AG09319 (cell line): ENCODE results near the gene TSPAN18.

Experiments used
- DNase-seq: peaks from one replicate; pipeline ENCODE4 v3.0.0-alpha.2; 2010; ENCODE audit warnings: low read depth; ENCODE audit errors: extremely low read depth
- TF ChIP-seq, protein P1 (sequence below): IDR thresholded peaks from 2 replicates; pipeline ENCODE4 v1.5.1; 2011; ENCODE audit warnings: low read depth, mild to moderate bottlenecking, inconsistent platforms, low read length, moderate library complexity

The TSPAN18 gene

DNA sequence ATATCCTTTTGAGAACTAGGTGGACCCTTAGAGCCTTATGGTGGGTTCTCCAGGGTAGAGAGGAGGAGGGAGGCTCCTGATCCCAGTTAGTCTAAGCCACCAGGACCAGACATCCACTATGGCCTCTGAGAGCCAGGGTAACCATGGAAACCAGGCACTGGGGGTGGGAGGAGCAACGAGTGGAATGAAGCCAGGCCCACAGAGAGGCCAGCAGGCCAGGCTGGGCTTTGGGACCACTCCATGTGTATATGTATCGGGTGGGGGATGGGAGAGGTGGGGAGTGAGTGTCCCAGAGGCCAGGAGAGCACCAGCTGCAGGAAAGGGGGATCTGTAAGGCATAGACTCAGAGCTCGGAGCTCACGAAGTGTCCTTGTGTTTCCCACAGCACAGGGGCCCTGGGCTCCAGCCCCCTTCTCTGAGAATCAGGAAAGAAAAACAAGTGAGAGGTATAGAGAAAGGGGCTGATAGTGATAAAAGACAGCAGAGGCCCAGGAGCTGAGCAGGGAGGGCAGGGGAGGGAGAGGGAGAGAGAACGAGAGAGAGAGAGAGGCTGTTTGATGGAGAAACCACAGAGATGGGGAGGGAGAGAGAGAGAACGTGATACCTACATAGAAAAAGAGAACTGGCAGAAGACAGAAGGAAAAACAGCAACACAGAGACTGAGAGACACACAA, 15.5 kb upstream of the TSPAN18 start:
- TF ChIP-seq, protein P1, sequence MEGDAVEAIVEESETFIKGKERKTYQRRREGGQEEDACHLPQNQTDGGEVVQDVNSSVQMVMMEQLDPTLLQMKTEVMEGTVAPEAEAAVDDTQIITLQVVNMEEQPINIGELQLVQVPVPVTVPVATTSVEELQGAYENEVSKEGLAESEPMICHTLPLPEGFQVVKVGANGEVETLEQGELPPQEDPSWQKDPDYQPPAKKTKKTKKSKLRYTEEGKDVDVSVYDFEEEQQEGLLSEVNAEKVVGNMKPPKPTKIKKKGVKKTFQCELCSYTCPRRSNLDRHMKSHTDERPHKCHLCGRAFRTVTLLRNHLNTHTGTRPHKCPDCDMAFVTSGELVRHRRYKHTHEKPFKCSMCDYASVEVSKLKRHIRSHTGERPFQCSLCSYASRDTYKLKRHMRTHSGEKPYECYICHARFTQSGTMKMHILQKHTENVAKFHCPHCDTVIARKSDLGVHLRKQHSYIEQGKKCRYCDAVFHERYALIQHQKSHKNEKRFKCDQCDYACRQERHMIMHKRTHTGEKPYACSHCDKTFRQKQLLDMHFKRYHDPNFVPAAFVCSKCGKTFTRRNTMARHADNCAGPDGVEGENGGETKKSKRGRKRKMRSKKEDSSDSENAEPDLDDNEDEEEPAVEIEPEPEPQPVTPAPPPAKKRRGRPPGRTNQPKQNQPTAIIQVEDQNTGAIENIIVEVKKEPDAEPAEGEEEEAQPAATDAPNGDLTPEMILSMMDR: no peak
- no peak for DNase-seq

DNA sequence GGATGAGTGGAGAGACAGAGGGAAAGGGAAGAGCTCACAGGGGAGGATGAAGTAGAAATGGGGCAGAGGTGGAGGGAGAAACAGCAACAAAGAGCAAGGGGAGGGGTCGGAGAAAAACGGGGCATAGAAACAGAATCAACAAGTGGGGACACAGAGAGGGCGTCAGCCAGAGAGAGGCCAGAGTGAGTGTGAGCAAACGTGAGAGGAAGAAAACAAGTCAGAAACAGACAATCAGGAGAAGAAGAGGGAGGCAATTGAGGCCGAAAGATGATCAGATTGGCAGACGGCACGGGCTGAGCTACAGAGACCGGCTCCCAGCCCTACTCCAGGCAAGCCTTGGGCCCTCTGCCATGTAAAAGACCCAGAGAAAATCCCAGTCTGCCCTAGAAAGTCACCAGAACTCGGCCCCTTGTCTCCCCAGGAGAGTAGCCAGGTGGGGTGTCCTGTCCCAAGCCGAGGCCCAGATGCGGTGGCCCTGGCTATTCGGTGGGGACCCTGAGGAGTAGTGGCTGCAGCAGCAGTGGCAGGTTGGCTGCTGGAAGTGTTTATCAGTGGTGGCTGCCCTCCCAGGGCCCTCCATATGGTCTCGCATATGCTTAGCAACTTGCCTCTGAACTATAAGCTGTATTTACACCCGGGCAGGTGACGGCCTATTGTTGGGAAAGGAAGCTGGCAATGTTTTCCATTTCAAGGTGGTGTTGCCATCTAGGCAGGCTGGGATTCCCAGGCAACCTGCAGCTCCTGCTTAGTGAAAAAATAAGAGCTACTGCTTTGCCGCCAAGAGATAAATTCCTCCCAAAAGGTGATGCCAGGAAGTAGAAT, 14.8 kb upstream of the TSPAN18 start:
- TF ChIP-seq, protein P1: no peak
- DNase-seq: no peak

DNA sequence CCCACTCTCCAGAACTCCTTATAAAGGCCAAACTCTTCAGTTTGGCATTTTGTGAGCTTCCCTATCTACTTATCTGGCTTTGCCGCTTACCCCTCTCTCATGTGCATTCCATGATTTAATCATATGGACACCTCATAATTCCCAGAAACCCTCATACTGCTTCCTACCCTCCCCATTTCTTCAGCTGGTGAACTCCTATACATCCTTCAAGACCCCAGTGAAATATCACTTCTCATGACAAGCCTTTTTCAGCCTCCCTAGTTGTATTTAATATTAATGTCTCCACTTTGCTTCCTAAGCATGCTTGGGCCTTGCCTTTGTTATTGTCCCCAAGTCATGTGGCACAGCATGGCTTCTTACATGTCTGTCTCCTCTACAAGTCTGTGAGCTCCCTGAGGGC, 13.7 kb upstream of the TSPAN18 start:
- TF ChIP-seq, protein P1: no peak
- no peak for DNase-seq

DNA sequence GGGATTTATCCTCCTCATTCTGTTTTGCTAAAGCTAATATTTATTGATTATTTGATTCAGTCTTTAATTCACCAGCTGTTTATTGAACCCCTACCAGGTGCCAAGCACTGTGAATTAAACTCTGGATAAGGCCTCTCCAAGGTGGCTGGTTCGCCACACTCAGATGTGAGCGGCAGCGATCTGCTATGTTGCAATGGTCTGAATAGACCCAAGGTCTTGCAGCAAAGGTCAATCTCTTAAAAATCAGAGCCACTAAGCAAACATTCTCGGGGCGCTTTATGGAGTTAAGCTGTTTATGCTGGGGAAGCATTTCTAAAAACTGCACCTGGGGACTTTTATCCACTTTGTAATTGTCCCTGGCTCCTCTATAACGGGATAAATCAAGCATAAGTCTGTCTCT, 10.5 kb upstream of the TSPAN18 start:
- no peak for DNase-seq
- TF ChIP-seq, protein P1: no peak

DNA sequence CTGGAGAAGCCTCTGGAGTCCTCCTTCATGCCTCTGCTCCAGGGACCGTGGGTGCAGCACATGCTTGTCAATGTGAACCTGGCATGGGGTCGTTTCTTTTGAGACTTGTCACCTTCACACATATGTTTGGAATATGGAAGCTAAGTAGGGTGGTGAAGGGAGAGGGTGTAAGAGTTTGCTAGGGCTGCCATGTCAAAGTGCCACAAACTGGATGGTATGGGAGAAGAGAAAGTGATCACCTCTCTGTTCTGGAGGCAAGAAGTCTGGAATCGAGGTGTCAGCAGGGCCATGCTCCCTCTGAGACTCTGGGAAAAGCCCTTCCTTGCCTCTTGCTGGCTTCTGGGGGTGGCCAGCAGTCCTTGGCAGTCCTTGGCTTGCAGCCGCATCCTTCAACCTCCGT, 8.7 kb upstream of the TSPAN18 start:
- no peak for DNase-seq
- TF ChIP-seq, protein P1: no peak

DNA sequence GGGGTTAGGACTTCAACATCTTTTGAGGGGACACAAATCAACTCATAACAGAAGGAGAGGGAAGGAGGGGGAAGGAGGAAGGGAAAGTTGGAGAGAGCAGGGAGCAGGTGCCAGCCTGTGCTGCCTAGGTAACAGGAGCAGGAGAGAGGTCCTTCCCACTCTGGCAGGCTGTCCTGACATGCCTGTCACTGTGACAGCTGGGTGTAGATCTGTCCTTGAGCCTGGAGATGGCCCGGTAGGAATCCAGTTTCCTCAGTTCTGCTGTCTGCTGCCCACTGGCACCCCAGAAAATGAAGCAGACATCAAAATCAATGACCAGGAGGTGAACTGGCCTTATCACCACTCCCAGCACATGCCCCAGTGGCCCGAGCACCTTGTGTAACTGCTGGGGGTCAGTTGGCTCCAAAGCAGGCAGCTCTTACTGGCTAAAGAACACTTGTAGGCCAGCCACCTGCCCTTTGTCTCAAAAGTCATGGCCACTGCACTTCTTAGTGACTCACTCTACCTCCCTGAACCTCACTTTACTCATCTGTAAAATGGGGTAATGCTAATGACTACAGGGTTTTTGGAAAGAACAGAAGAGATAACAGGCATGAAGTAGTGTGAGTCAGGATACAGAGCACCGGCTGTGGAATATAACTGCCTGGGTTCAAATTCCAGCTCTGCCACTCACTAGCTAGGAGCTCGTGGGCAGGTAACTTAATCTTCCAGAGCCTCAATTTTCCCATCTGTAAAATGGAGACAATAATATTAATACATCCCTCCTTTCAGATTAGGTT, 8.0 kb upstream of the TSPAN18 start:
- TF ChIP-seq, protein P1: no peak
- no peak for DNase-seq
